Mesendoderm (in vitro differentiated cells): ENCODE data around the gene PARD6A.

Experiments
- DNase-seq: peaks from one replicate; pipeline ENCODE4 v3.0.0; 2013
- H2AK5ac ChIP-seq: 2 replicates; pipeline ENCODE4 v1.6.1; 2013; ENCODE audit warnings: low read length, inconsistent platforms
- H2BK120ac ChIP-seq: 2 replicates; pipeline ENCODE4 v1.6.1; 2013; ENCODE audit warnings: low read depth, mild to moderate bottlenecking, low read length, moderate library complexity, mixed read lengths
- H2BK15ac ChIP-seq: replicated peaks from 2 replicates; pipeline ENCODE4 v1.6.1; 2013; ENCODE audit warnings: low read depth, mild to moderate bottlenecking, moderate library complexity
- H2BK5ac ChIP-seq: 2 replicates; pipeline ENCODE4 v1.6.1; 2013; ENCODE audit warnings: low read length, inconsistent platforms
- H3K18ac ChIP-seq: 2 replicates; pipeline ENCODE4 v1.6.1; 2013; ENCODE audit warnings: mild to moderate bottlenecking, low read length, mixed read lengths
- H3K23ac ChIP-seq: one replicate; pipeline ENCODE4 v1.6.1; 2013; ENCODE audit warnings: low read length
- H3K27ac ChIP-seq: 2 replicates; pipeline ENCODE4 v1.5.1; 2013; ENCODE audit warnings: low read depth, mild to moderate bottlenecking, inconsistent platforms, low read length, moderate library complexity
- H3K27me3 ChIP-seq: 2 replicates; pipeline ENCODE4 v1.6.1; 2013; ENCODE audit warnings: low read length, control low read depth, mild to moderate bottlenecking, inconsistent platforms; ENCODE audit not compliant: insufficient read depth, poor library complexity
- H3K36me3 ChIP-seq: 2 replicates; pipeline ENCODE4 v1.6.1; 2013; ENCODE audit warnings: low read length, inconsistent platforms; ENCODE audit not compliant: control insufficient read depth, insufficient read depth
- H3K4ac ChIP-seq: one replicate; pipeline ENCODE4 v1.6.1; 2013; ENCODE audit warnings: low read depth, mild to moderate bottlenecking, low read length, moderate library complexity
- H3K4me1 ChIP-seq: 2 replicates; pipeline ENCODE4 v1.6.1; 2013; ENCODE audit warnings: low read depth, low read length, inconsistent platforms; ENCODE audit not compliant: control insufficient read depth
- H3K4me2 ChIP-seq: 2 replicates; pipeline ENCODE4 v1.6.1; 2013; ENCODE audit warnings: low read length
- H3K4me3 ChIP-seq: 2 replicates; pipeline ENCODE4 v1.5.1; 2013; ENCODE audit warnings: mild to moderate bottlenecking, low read length
- H3K56ac ChIP-seq: one replicate; pipeline ENCODE4 v1.6.1; 2013; ENCODE audit warnings: low read length
- H3K79me1 ChIP-seq: 2 replicates; pipeline ENCODE4 v1.6.1; 2013; ENCODE audit warnings: low read length, inconsistent platforms
- H3K79me2 ChIP-seq: 2 replicates; pipeline ENCODE4 v1.6.1; 2013; ENCODE audit warnings: mild to moderate bottlenecking, low read length; ENCODE audit not compliant: control insufficient read depth, insufficient read depth
- H3K9ac ChIP-seq: 2 replicates; pipeline ENCODE4 v1.6.1; 2013; ENCODE audit warnings: low read length, inconsistent platforms
- H4K5ac ChIP-seq: one replicate; pipeline ENCODE4 v1.6.1; 2013; ENCODE audit warnings: low read length
- H4K8ac ChIP-seq: one replicate; pipeline ENCODE4 v1.6.1; 2013; ENCODE audit warnings: low read depth, mild to moderate bottlenecking, control low read depth, low read length, moderate library complexity
- WGBS: extraction: QIAGEN DNeasy Blood & Tissue Kit; methylation state at CpG from one replicate; pipeline ENCODE4 v1.1.7; 2013; ENCODE audit warnings: low lambda C conversion rate, missing lambda C conversion rate; ENCODE audit not compliant: insufficient coverage; ENCODE audit errors: extremely low coverage; 5-methylcytosine and 5-hydroxymethylcytosine counted together

The PARD6A gene

GRCh38 chr16:67675999-67676398 is 15.2 kb downstream of the PARD6A start:
- no peaks in the 10 kb centered on the region for H3K4me1 ChIP-seq
- H3K79me2 ChIP-seq = no peaks in the 10 kb centered on the region
- no peaks in the 10 kb centered on the region for H3K79me1 ChIP-seq
- no peak overlapping the region for H3K23ac ChIP-seq
- H3K9ac ChIP-seq = no peak overlapping the region
- H2BK120ac ChIP-seq = no peak overlapping the region
- no peak overlapping the region for H2AK5ac ChIP-seq
- no peak overlapping the region for H4K8ac ChIP-seq
- no peak for DNase-seq
- no peak overlapping the region for H3K4me3 ChIP-seq
- H3K4ac ChIP-seq = no peak overlapping the region
- no peak overlapping the region for H4K5ac ChIP-seq
- no peaks in the 10 kb centered on the region for H3K27me3 ChIP-seq
- H3K36me3 ChIP-seq = no peaks in the 10 kb centered on the region
- no peak overlapping the region for H3K18ac ChIP-seq
- no peak overlapping the region for H3K56ac ChIP-seq
- H3K27ac ChIP-seq = no peak overlapping the region
- no peak overlapping the region for H2BK5ac ChIP-seq
- H2BK15ac ChIP-seq = no peak overlapping the region
- no peak overlapping the region for H3K4me2 ChIP-seq
- WGBS = no CpG with 5 or more reads among the region's 7 CpGs

GRCh38 chr16:67676516-67676915 is 15.8 kb downstream of the PARD6A start:
- no CpG with 5 or more reads among the region's 4 CpGs for WGBS
- H3K79me2 ChIP-seq = no peaks in the 10 kb centered on the region
- H2BK15ac ChIP-seq = no peak overlapping the region
- no peak overlapping the region for H4K8ac ChIP-seq
- no peak overlapping the region for H3K18ac ChIP-seq
- no peaks in the 10 kb centered on the region for H3K4me1 ChIP-seq
- no peak overlapping the region for H3K4ac ChIP-seq
- H3K36me3 ChIP-seq = no peaks in the 10 kb centered on the region
- H4K5ac ChIP-seq = no peak overlapping the region
- no peak for DNase-seq
- H3K56ac ChIP-seq = no peak overlapping the region
- no peak overlapping the region for H3K23ac ChIP-seq
- H2BK120ac ChIP-seq = no peak overlapping the region
- no peak overlapping the region for H2BK5ac ChIP-seq
- H3K9ac ChIP-seq = no peak overlapping the region
- no peak overlapping the region for H3K4me2 ChIP-seq
- H3K27ac ChIP-seq = no peak overlapping the region
- H2AK5ac ChIP-seq = no peak overlapping the region
- no peaks in the 10 kb centered on the region for H3K79me1 ChIP-seq
- H3K4me3 ChIP-seq = no peak overlapping the region
- no peaks in the 10 kb centered on the region for H3K27me3 ChIP-seq

- Histone ChIP-seq H2AK5ac (no peak overlapping the region), H3K23ac (no peak overlapping the region), H2BK15ac (no peak overlapping the region), H3K18ac (no peak overlapping the region), H3K4ac (no peak overlapping the region), H3K79me2 (no peaks in the 10 kb centered on the region), H3K4me2 (no peak overlapping the region), H4K8ac (no peak overlapping the region), H2BK120ac (no peak overlapping the region), H4K5ac (no peak overlapping the region), H3K27me3 (no peaks in the 10 kb centered on the region), H3K56ac (no peak overlapping the region), H3K9ac (no peak overlapping the region), H3K79me1 (no peaks in the 10 kb centered on the region), H3K4me3 (no peak overlapping the region), H3K36me3 (no peaks in the 10 kb centered on the region), H3K4me1 (no peaks in the 10 kb centered on the region), H3K27ac (no peak overlapping the region), H2BK5ac (no peak overlapping the region)
- WGBS = no CpG with 5 or more reads among the region's 8 CpGs
- DNase-seq = no peak
Observed at GRCh38 chr16:67676939-67677338, 16.2 kb downstream of the PARD6A start.

- Histone ChIP-seq H2BK15ac (no peak overlapping the region), H4K5ac (no peak overlapping the region), H3K4me1 (no peaks in the 10 kb centered on the region), H3K4me3 (no peak overlapping the region), H3K4me2 (no peak overlapping the region), H3K36me3 (no peaks in the 10 kb centered on the region), H3K9ac (no peak overlapping the region), H3K4ac (no peak overlapping the region), H2BK5ac (no peak overlapping the region), H2AK5ac (no peak overlapping the region), H3K79me1 (no peaks in the 10 kb centered on the region), H4K8ac (no peak overlapping the region), H2BK120ac (no peak overlapping the region), H3K79me2 (no peaks in the 10 kb centered on the region), H3K27me3 (no peaks in the 10 kb centered on the region), H3K23ac (no peak overlapping the region), H3K27ac (no peak overlapping the region), H3K56ac (no peak overlapping the region), H3K18ac (no peak overlapping the region)
- peak; percentile 98 for DNase-seq
- WGBS = no CpG with 5 or more reads among the region's 1 CpG
Observed at GRCh38 chr16:67677712-67678111, 17.0 kb downstream of the PARD6A start.

GRCh38 chr16:67678354-67679023 is 17.7 kb downstream of the PARD6A start:
- H3K23ac ChIP-seq = no peak overlapping the region
- no peak overlapping the region for H3K27ac ChIP-seq
- no peaks in the 10 kb centered on the region for H3K79me1 ChIP-seq
- no peak overlapping the region for H3K9ac ChIP-seq
- no peaks in the 10 kb centered on the region for H3K79me2 ChIP-seq
- no peak overlapping the region for H3K18ac ChIP-seq
- no peak overlapping the region for H2AK5ac ChIP-seq
- no peak overlapping the region for H2BK5ac ChIP-seq
- no peak overlapping the region for H3K4me3 ChIP-seq
- no peaks in the 10 kb centered on the region for H3K27me3 ChIP-seq
- no peak overlapping the region for H3K4me2 ChIP-seq
- no peak overlapping the region for H3K56ac ChIP-seq
- no peak for DNase-seq
- no peaks in the 10 kb centered on the region for H3K4me1 ChIP-seq
- H3K4ac ChIP-seq = no peak overlapping the region
- H2BK120ac ChIP-seq = no peak overlapping the region
- WGBS = no CpG with 5 or more reads among the region's 12 CpGs
- no peak overlapping the region for H4K8ac ChIP-seq
- no peaks in the 10 kb centered on the region for H3K36me3 ChIP-seq
- H2BK15ac ChIP-seq = no peak overlapping the region
- H4K5ac ChIP-seq = no peak overlapping the region
